Stimulated activated CD4-positive, alpha-beta T cell treated with anti-CD3 and anti-CD28 coated beads, Interleukin-1b, Interleukin-23, amount 100 ng/mL, for 48 hours (primary cell): ENCODE data around the gene MBD4.
"Not testable (repeated sequence)": the region's sequence is repeated elsewhere in the genome, so short reads cannot be mapped to it uniquely, and the experiment has no call there.

Experiments used
- DNase-seq: peaks from one replicate; pipeline ENCODE4 v3.0.0-alpha.2; 2020

The MBD4 gene

GRCh38 chr3:129439817-129440617 is at the start of gene MBD4, which contains the start of gene IFT122:
TSS of gene MBD4 (minus strand) at chr3:129439948. CDS start at chr3:129439833, 115 bp downstream.
TSS of gene IFT122 (plus strand) at chr3:129440224. CDS start at chr3:129440331, 107 bp downstream.
- peak; percentile 99 for DNase-seq

GRCh38 chr3:129489258-129489657 is 49.5 kb upstream of the MBD4 start:
- not testable (repeated sequence) for DNase-seq

GRCh38 chr3:129487868-129488335 is 48.2 kb upstream of the MBD4 start:
- DNase-seq = not testable (repeated sequence)

GRCh38 chr3:129487183-129487867 is 47.6 kb upstream of the MBD4 start:
- no peak for DNase-seq

GRCh38 chr3:129486664-129487035 is 46.9 kb upstream of the MBD4 start:
- DNase-seq = no peak

- DNase-seq = no peak
Measured at GRCh38 chr3:129485721-129486663, 46.2 kb upstream of the MBD4 start.

GRCh38 chr3:129485146-129485545 is 45.4 kb upstream of the MBD4 start:
- not testable (repeated sequence) for DNase-seq

- no peak for DNase-seq
Measured at GRCh38 chr3:129483870-129484269, 44.1 kb upstream of the MBD4 start.

GRCh38 chr3:129482721-129483120 is 43.0 kb upstream of the MBD4 start:
- DNase-seq = no peak

GRCh38 chr3:129481766-129482332 is 42.1 kb upstream of the MBD4 start:
- peak; percentile 61 for DNase-seq

- not testable (repeated sequence) for DNase-seq
Measured at GRCh38 chr3:129481225-129481765, 41.5 kb upstream of the MBD4 start.

- DNase-seq = no peak
Measured at GRCh38 chr3:129476586-129476985, 36.8 kb upstream of the MBD4 start.

GRCh38 chr3:129475863-129476262 is 36.1 kb upstream of the MBD4 start:
- DNase-seq = no peak

- DNase-seq = no peak
Measured at GRCh38 chr3:129474984-129475804, 35.4 kb upstream of the MBD4 start.

GRCh38 chr3:129473769-129474152 is 34.0 kb upstream of the MBD4 start:
- DNase-seq = no peak

GRCh38 chr3:129473067-129473768 is 33.5 kb upstream of the MBD4 start:
- no peak for DNase-seq

GRCh38 chr3:129470861-129471260 is 31.1 kb upstream of the MBD4 start:
- DNase-seq = no peak

- no peak for DNase-seq
Measured at GRCh38 chr3:129469026-129469425, 29.3 kb upstream of the MBD4 start.

GRCh38 chr3:129467932-129468331 is 28.2 kb upstream of the MBD4 start:
- no peak for DNase-seq

- DNase-seq = no peak
Measured at GRCh38 chr3:129463716-129464115, 24.0 kb upstream of the MBD4 start.

- DNase-seq = no peak
Measured at GRCh38 chr3:129463094-129463493, 23.3 kb upstream of the MBD4 start.
